Measurements from ENCODE around the gene EGLN1.

Gene EGLN1

DNA sequence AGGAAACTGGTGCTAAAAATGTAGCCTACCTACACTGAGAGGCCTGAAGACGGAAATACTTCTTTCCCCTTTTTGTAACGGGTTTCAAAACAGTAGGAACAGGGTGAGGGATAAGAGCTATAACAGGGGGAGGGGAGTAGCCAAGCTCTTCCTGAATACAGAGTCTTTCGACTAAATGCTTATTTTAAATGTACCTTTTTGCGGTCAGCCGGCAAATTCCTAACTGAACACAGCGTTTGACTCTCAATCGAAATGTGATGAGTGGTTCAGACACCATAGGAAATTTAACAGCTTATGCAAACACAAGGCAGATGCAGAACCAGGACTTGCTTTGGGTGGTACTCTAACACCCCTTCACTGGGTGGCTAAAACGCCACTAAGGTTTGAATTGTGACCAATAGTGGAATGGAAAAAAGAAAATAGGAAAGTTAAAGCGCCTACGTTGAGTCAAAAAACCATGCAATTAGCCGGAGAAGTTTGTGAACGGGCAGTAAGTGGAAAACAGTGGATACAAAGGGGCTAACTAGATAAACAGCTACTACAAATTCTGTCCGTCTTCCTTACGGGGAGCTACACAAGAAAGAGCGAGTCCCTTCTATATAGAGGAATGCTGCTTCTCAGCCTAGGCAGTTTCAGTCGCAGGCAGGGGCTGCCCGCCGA, 1.7 kb downstream of the EGLN1 start:
- TF ChIP-seq, protein P1, sequence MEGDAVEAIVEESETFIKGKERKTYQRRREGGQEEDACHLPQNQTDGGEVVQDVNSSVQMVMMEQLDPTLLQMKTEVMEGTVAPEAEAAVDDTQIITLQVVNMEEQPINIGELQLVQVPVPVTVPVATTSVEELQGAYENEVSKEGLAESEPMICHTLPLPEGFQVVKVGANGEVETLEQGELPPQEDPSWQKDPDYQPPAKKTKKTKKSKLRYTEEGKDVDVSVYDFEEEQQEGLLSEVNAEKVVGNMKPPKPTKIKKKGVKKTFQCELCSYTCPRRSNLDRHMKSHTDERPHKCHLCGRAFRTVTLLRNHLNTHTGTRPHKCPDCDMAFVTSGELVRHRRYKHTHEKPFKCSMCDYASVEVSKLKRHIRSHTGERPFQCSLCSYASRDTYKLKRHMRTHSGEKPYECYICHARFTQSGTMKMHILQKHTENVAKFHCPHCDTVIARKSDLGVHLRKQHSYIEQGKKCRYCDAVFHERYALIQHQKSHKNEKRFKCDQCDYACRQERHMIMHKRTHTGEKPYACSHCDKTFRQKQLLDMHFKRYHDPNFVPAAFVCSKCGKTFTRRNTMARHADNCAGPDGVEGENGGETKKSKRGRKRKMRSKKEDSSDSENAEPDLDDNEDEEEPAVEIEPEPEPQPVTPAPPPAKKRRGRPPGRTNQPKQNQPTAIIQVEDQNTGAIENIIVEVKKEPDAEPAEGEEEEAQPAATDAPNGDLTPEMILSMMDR (conservative IDR thresholded peaks at IDR 0.05; ENCODE audit: low read depth, low read length), result no peak
- peak overlapping the region; percentile 86 for H3K4me3 ChIP-seq (ENCODE audit: low read depth, low read length)
- DNase-seq (ENCODE audit: low read depth), result peak; percentile 47

- TF ChIP-seq, protein P1 (conservative IDR thresholded peaks at IDR 0.05; ENCODE audit: low read depth, low read length), result no peak
- H3K4me3 ChIP-seq (ENCODE audit: low read depth, low read length), result peak overlapping the region; percentile 86
- peak; percentile 28 for DNase-seq (ENCODE audit: low read depth)
Observed at GRCh38 chr1:231419738-231420298, 2.3 kb downstream of the EGLN1 start.

DNA sequence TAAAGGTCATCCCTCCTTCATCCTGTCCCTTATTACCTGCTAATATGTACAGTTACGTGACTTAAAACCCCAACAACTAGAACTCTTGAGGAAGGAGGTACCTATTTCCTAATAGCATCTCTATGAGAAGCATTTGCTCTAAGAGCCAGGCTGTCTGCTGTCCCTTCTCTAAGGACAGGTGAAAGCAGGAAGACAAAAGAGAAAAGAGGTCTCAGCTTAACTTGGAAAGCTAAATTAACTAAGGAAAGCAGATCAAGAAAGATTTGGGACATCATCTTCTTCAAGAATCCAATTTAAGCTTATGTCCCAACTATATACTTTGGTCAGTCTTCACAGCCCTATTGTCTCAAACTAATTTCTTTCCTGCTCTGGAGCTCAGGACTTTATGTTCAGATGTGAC, 2.9 kb downstream of the EGLN1 start:
- peak overlapping the region; percentile 86 for H3K4me3 ChIP-seq (ENCODE audit: low read depth, low read length)
- TF ChIP-seq, protein P1 (conservative IDR thresholded peaks at IDR 0.05; ENCODE audit: low read depth, low read length), result no peak
- no peak for DNase-seq (ENCODE audit: low read depth)

GRCh38 chr1:231418741-231419107, 3.4 kb downstream of the EGLN1 start:
- peak overlapping the region; percentile 86 for H3K4me3 ChIP-seq (ENCODE audit: low read depth, low read length)
- DNase-seq (ENCODE audit: low read depth), result no peak
- TF ChIP-seq, protein P1 (conservative IDR thresholded peaks at IDR 0.05; ENCODE audit: low read depth, low read length), result no peak

GRCh38 chr1:231418101-231418740, 3.9 kb downstream of the EGLN1 start:
- TF ChIP-seq, protein P1 (conservative IDR thresholded peaks at IDR 0.05; ENCODE audit: low read depth, low read length), result no peak
- DNase-seq (ENCODE audit: low read depth), result no peak
- H3K4me3 ChIP-seq (ENCODE audit: low read depth, low read length), result peak overlapping the region; percentile 86

GRCh38 chr1:231417513-231417912, 4.6 kb downstream of the EGLN1 start:
- no peak for DNase-seq (ENCODE audit: low read depth)
- H3K4me3 ChIP-seq (ENCODE audit: low read depth, low read length), result peak overlapping the region; percentile 22
- TF ChIP-seq, protein P1 (conservative IDR thresholded peaks at IDR 0.05; ENCODE audit: low read depth, low read length), result no peak

All from choroid plexus epithelial cell (primary cell).